PFSK-1 (cell line): ENCODE measurements around the gene FMN1.

Experiments used
- FOXP2 ChIP-seq: optimal IDR thresholded peaks from 2 replicates; pipeline ENCODE3; 2011; ENCODE audit warnings: borderline replicate concordance, control low read depth, inconsistent platforms; ENCODE audit not compliant: insufficient read depth; ENCODE audit errors: extremely low read length, extremely low read depth
- POLR2AphosphoS5 ChIP-seq: IDR thresholded peaks from 2 replicates; pipeline ENCODE4 v1.6.1; 2012; ENCODE audit warnings: low read depth, mild to moderate bottlenecking, control low read depth, low read length, moderate library complexity
- SIN3A ChIP-seq: IDR thresholded peaks from 2 replicates; pipeline ENCODE4 v1.6.1; 2012; ENCODE audit warnings: mild to moderate bottlenecking, low read length, moderate library complexity, borderline replicate concordance; ENCODE audit not compliant: insufficient read depth
- TAF1 ChIP-seq: IDR thresholded peaks from 2 replicates; pipeline ENCODE4 v1.6.1; 2012; ENCODE audit warnings: low read length, control low read depth, borderline replicate concordance; ENCODE audit not compliant: insufficient read depth
- TF ChIP-seq, protein P1 (sequence below), 2 experiments: IDR thresholded peaks; 2 replicates each; pipeline versions ENCODE4 v1.6.1 to v1.8.0; 2011 to 2012; ENCODE audit warnings: low read depth in 2 of 2, low read length in 2 of 2, control low read depth in 1 of 2, inconsistent platforms in 1 of 2, mild to moderate bottlenecking in 1 of 2, moderate library complexity in 1 of 2; ENCODE audit not compliant: insufficient read depth in 1 of 2

Gene FMN1

GRCh38 chr15:33119273-33119672 lies 75.2 kb downstream of the FMN1 start:
- TF ChIP-seq TAF1: no peak
- TF ChIP-seq, protein P1, sequence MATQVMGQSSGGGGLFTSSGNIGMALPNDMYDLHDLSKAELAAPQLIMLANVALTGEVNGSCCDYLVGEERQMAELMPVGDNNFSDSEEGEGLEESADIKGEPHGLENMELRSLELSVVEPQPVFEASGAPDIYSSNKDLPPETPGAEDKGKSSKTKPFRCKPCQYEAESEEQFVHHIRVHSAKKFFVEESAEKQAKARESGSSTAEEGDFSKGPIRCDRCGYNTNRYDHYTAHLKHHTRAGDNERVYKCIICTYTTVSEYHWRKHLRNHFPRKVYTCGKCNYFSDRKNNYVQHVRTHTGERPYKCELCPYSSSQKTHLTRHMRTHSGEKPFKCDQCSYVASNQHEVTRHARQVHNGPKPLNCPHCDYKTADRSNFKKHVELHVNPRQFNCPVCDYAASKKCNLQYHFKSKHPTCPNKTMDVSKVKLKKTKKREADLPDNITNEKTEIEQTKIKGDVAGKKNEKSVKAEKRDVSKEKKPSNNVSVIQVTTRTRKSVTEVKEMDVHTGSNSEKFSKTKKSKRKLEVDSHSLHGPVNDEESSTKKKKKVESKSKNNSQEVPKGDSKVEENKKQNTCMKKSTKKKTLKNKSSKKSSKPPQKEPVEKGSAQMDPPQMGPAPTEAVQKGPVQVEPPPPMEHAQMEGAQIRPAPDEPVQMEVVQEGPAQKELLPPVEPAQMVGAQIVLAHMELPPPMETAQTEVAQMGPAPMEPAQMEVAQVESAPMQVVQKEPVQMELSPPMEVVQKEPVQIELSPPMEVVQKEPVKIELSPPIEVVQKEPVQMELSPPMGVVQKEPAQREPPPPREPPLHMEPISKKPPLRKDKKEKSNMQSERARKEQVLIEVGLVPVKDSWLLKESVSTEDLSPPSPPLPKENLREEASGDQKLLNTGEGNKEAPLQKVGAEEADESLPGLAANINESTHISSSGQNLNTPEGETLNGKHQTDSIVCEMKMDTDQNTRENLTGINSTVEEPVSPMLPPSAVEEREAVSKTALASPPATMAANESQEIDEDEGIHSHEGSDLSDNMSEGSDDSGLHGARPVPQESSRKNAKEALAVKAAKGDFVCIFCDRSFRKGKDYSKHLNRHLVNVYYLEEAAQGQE (IDR thresholded peaks at IDR 0.05; ENCODE audit: insufficient read depth in 1 of 2, low read depth in 2 of 2, low read length in 2 of 2): no peak
- no peak for TF ChIP-seq FOXP2
- no peak for TF ChIP-seq POLR2AphosphoS5
- no peak for TF ChIP-seq SIN3A

DNA sequence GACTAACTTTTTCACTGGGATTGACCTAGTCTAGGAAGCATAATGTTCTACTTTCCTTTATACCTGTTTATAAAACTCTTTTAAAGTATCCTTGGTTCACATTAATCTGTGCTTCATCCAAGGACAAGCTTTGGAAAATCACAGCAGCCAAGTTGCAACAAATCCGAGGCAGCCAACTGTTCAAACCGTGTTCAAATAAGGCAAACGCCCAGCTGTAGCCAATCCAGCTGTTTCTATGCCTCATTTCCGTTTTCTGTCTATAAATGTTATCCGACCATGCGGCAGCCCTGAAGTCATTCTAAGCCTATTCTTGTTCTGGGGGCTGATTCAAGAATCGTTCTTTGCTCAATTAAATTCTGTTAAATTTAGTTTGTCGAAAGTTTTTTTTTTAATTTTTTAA lies 78.3 kb downstream of the FMN1 start:
- TF ChIP-seq, protein P1 (IDR thresholded peaks at IDR 0.05; ENCODE audit: insufficient read depth in 1 of 2, low read depth in 2 of 2, low read length in 2 of 2): no peak
- TF ChIP-seq FOXP2 (no peak), SIN3A (no peak), TAF1 (no peak), POLR2AphosphoS5 (no peak)

- TF ChIP-seq SIN3A (no peak), POLR2AphosphoS5 (no peak), FOXP2 (no peak), TAF1 (no peak)
- TF ChIP-seq, protein P1 (IDR thresholded peaks at IDR 0.05; ENCODE audit: insufficient read depth in 1 of 2, low read depth in 2 of 2, low read length in 2 of 2): no peak
Measured at GRCh38 chr15:33115191-33115861, 79.2 kb downstream of the FMN1 start.

DNA sequence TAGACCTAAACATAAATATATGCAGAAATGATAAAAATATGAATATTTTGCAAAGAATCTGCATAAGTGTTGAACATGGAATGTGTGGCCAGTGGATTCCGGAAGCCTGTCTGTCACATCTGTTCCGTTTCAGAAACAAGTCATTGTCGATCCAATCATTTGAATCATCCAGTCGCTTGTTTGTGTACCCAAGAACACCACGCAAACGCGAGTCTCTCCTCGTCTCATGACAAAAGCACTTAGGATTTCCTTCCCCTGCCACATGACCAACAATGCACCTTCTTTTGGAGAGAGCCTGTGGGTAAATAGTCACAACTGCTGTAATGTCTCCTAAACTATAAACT lies 80.2 kb downstream of the FMN1 start:
- TF ChIP-seq FOXP2: no peak
- TF ChIP-seq TAF1: no peak

DNA sequence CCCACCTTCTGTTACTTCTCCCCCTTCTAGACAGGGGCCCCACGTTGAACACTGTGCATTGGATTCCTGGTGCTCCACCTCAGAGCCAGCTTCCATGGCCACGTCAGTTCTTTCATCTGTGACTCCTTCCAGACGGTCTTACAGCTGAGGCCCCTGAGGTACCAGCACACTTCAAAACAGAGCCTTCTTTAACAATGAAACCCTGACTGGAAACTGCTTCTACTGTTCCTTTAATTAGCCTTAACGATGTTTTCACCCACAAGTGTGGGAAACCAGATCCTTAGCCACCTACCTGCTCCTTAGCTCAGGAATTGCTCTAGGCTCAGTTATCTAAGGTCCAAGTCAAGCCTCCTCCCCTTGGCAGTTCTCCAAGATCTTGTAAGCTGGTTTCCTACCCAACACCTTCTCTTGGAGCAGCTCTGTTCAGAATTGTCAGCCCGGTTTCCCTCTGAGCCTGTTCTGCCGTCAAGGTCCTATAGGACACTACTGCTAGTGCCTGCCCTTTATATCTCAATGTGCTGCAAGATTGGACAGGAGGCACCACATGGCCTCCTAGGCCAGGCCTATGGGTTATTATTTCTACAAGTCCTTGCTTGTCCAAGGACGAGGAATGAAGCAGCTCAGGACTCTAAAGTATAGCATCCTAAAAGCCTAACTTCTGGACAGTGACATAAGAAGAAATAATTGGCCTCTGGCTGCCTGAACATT lies 80.7 kb downstream of the FMN1 start:
- no peak for TF ChIP-seq SIN3A
- TF ChIP-seq TAF1: no peak
- TF ChIP-seq FOXP2: no peak
- TF ChIP-seq, protein P1 (IDR thresholded peaks at IDR 0.05; ENCODE audit: insufficient read depth in 1 of 2, low read depth in 2 of 2, low read length in 2 of 2): no peak
- TF ChIP-seq POLR2AphosphoS5: no peak
